Activated CD4-positive, alpha-beta T cell treated with anti-CD3 and anti-CD28 coated beads, Interleukin-2, Interleukin-4, amounts not matched to agents 100 ng/mL and 50 ng/mL, durations not matched to agents 16 hours and 8 hours (primary cell): Measurements from ENCODE around the gene ZNF408.
"Not testable (repeated sequence)": the region's sequence is repeated elsewhere in the genome, so short reads cannot be mapped to it uniquely, and the experiment has no call there.

Experiments used
- DNase-seq: peaks from one replicate; pipeline ENCODE4 v3.0.0-alpha.2; 2020; ENCODE audit warnings: low spot score

Gene ZNF408

DNA sequence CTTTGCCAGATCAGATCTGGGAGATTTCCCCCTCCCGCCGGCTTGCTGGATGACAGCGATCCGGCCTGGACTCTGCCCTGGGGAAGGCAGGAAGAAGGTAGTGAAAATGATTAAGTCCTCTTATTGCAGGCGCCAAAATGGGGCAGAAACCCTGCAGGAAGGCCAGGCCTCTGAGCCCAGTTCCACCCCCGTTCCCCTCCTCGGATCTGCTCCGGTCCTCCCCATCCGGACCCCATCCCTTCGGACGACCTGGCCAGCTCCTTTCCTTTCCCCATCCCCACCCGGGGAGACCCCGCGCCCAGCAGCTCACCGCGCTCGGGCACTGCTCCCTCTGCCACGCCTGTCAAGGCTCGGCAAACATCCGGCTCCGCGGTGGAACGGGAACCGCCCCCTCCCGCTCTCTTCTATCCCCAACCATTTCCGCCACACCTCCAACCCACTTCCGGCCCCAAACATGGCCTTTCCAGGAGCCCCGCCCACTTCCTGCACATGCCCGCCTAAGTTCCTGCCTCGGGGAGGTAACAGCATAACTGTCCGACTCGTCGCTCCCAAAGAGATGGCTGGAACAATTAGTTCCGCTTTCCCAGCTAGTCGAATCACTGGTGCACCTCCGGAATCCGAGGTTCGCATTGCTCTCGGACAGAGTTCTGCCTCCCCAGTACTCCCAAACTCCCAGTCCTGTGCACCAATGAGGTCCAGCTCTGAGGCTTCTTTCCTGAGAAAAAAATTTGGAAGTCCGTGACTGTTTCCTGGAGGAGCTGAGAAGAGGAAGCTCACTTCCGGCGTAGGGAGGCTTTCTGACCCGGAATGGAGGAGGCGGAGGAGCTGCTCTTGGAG, at the start of gene ZNF408, which contains the start of gene ARHGAP1:
ZNF408 (plus strand) TSS at position 791 of the 837 bp plus-strand sequence; CDS start at position 808, 17 bp downstream.
ARHGAP1 (minus strand) TSS at position 379 of the 837 bp plus-strand sequence. CDS start 4,512 bp downstream, outside the sequence.
- DNase-seq, result peak; percentile 100

DNA sequence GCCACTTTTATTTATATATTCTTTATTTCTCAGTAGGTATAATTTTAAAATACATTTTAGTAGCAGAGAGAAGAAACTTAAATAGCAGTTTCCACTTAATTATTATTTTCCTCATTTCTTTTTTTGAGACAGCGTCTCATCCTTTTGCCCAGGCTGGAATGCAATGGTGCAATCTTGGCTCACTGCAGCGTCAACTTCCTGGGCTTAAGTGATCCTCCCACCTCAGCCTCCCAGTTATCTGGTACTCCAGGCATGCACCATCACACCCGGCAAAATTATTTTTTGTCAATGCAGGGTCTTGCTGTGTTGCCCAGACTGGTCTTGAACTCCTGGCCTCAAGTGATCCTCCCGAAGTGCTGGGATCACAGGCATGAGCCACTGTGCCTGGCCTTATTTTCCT, 45.2 kb upstream of the ZNF408 start:
- DNase-seq, result no peak

DNA sequence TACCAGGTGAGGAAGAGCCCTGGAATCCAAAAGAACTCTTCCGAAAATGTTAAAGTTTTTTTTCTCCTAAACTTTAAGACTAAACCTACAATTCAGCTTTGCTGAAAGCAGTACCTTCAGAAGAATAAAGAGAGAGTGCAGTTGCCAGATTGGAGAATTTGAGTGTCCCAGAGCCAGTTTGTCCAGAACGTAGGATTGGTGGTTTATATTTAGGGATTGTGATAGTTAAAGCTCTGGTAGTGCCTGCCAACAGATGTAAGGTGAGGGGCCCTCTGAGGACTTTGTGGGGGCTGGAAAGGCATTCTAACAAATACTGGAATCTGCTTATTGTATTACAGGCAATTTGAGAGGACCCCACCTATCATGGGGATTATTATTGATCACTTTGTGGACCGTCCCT, 43.6 kb upstream of the ZNF408 start:
- DNase-seq, result no peak

DNA sequence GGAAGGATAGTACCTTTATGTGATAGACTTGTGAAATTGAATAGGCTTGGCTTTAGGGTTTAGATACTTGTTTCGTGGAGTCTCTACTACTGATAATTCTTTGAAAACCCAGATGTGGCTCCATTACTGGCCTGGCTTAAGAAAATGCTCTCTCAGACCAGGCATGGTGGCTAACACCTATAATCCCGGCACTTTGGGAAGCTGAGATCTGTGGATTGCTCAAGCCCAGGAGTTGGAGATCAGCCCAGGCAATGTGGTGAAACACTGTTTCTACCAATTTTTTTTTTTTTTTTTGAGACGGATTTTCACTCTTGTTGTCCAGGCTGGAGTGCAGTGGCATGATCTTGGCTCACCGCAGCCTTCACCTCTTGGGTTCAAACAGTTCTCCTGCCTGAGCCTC, 42.6 kb upstream of the ZNF408 start:
- no peak for DNase-seq

DNA sequence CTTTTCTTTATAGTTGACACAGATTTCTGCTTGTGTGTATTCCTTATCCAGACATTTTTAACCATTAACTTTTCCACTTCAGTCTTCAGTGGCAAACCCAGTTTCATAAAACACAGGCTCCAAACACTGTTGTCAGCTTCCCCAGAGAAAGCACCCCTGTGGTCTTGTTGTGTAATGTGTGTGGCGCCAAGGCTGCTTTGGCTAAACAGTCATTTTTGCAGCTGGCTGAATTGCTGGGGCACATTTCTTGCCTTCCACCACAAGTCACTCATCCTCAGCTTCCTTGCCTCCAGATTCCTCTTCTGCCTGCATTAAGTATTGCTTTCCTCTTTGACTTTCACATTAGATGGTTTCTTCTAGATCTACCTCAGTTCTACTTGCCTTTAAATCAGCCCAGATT, 40.9 kb upstream of the ZNF408 start:
- no peak for DNase-seq

DNA sequence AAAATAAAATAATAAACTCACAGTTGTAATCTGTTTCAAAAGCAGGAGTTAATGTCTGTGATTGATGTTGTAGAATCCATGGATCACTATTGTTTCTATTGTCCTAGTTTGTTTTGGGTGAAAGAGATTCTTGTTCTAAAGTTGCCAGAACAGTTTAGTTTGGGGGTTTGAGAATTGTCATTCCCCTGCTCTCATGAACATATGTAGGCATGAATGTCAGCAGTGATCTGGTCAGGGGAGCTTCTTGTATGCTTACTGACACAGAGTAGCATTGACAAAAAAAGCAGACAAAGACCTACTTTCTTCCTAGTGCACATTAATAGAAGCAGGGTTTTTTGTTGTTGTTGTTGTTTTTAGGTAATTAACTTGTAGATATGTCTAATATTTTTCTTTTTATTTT, 39.0 kb upstream of the ZNF408 start:
- DNase-seq, result no peak

DNA sequence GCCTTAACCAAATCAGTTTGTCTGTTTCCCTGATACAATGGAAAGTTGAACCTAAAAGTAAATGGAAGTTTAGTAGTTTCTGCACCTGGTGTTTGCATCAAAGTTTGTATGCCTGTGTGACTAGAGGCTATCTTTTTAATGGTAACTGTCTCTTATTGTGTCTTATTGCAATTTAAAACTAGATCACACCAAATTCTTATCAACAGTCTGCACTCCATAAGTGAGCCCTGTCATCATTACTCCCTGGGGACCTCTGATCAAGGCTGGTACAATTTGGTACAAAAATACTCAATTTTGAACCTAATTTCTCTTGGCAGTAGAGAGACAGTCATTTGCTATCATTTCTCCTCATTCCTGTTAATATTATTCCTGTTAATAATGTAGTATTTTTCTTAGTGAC, 38.5 kb upstream of the ZNF408 start:
- no peak for DNase-seq

DNA sequence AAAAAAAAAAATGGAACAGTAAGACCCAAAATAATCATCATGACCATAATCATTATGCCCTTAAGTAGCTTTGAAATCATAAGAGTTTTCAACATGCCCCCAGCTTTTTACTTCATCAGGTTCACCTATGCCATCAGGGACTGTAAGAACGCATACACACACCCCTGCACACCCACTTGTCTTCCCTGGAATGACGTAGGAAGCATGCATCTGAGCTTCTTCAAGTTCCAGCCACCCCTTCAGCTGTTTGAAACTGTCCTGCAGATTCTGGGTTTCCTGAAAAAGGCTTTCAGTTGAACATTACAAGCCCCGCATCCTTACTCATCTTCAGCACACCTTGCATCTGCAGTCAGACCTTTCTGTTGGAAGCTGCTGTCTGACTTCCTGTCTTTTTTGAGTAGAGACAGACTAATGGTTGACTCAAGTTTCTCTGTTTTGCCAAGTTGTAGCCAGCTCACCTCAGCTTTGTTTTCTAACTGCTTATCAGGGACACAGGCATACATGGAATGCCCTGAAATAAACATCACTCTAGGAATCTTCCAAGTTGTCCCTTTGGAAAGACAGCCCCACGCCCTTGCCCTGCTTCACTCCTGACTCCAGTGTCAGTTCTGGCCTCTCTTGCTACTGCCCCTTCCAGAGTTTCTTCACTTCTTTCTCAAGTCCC, 37.4 kb upstream of the ZNF408 start:
- DNase-seq, result no peak

DNA sequence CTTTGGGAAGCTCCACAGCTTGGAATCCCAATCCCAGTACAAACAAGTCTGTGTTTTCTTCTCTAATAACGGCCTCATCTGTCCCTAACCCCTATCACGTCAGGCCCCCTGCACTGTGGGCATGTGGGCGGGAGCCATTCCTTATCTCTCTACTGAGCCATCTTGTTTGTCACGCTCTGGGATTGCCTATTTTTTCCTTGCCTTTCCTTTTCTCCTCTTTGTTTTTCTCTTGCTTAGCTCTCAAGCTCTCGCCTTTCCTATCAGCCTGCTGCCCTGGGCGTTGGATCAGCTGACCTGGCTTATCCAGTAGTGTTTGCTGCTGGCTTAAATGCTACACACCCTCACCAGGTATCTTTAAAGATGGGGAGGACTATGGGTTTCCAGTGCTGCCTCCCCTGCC, 36.2 kb upstream of the ZNF408 start:
- no peak for DNase-seq

DNA sequence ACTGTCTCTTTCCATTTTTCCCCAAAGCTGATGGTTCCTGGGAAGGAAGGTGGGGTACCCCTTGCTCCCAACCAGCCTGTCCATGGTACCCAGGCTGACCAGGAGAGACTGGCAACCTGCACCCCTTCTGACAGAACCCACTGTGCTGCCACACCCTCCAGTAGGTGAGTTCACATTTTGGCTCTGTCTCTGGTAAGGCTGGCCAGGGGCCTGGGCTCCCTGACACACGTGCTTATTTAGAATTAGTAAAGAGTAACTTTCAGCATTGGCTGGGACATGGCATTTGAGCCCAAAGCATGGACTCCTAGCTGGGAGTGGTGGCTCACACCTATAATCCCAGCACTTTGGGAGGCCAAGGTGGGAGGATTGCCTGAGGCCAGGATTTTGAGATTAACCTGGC, 35.5 kb upstream of the ZNF408 start:
- DNase-seq, result no peak

DNA sequence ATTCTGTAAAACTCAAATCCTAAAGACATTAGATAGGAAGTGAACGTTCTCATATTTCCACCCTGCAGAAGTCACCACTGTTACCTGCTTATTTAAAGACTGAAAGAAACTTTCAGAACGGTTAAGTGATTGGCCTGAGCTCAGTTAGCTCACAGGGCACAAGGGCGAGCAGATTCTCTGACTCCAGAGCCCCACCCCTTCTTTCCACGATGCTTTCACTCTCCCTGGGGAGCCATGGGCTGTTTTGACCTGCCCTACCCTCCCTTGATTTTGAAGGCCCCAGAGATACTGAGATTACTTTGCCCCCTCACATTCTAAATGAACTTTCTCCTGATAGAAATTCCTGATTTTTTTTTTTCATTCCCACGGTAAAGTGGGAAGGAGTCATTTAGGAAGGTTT, 34.3 kb upstream of the ZNF408 start:
- DNase-seq, result no peak

DNA sequence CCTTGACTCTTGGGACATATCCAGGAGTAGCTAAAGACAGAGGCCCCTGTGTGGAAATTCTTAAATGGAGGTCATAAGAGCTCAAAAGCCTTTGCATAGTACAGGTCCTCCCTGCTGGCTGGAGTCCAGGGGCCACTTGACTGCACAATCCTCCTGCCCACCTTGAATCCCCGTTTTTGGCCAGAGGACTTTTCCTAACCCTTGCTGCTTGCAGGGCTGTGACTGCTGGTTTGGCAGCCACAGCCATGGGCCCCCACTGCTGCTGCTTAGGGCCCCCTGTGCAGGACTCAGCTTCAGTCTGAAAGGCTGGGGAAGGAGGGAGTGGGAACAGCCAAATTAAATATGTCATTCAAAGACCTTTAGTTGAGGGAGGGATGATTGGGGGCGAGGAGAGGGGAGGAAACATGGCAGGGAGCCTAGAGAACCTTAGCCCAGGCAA, 33.8 kb upstream of the ZNF408 start:
- no peak for DNase-seq

DNA sequence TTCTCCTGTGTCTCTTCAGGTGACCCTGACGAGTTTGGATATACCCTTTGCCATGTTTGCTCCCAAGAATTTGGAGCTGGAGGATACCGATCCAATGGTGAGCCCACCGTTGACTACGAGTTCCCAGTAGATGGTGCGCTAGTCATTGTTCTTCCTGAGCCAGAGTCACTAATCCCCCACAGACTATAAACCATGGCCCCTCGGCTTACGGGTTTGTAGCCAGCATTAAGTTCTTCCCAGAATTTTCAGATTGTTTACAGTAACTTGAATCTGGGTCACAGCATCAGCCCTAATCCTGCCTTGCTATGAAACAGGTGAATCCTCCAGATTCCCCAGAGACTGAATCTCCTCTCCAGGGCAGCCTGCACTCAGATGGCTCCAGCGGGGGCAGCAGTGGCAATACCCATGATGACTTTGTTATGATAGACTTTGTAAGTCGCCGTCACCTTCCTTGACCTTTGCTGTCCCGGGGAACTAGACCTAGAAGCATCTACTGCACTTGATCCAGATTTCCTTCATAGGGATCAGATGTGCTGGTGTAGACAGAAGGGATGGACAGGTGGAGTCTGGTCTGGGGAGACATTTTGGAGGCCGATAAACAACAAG, 32.2 kb upstream of the ZNF408 start:
- DNase-seq, result no peak

DNA sequence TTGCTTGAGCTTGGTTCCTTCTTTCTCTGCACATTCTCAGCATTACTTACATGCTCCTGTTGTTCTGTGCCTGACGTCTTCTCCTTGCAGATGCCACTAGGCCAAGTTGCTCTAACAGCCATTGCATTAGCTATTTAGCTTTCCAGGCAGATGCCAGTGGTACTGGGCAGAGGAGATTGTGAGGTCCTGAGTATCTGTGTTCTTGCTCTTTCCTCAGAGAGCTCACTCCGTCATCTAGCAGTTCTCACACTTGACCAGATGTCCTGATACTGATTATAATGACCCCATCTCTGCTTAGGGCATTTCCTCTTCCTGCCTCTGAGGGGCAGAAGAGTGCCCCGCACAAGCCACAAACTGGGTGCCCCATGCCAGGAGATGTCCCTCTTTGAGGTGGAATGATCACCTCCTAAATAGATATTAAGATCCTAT, 31.1 kb upstream of the ZNF408 start:
- peak; percentile 10 for DNase-seq

DNA sequence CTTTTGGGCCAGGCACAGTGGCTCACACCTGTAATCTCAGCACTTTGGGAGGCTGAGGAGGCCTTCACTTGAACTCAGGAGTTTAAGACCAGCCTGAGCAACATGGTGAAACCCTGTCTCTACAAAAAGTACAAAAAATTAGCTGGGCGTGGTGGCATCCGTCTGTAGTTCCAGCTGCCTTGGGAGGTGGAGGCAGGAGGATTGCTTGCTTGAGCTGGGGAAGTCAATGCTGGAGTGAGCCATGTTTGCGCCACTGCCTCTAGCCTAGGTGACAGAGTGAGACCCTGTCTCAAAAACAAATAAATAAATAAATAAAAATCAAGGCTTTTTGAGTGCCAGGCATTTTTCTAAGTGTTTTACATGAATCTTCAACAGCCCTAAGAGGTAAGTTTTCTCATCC, 30.3 kb upstream of the ZNF408 start:
- DNase-seq, result not testable (repeated sequence)

DNA sequence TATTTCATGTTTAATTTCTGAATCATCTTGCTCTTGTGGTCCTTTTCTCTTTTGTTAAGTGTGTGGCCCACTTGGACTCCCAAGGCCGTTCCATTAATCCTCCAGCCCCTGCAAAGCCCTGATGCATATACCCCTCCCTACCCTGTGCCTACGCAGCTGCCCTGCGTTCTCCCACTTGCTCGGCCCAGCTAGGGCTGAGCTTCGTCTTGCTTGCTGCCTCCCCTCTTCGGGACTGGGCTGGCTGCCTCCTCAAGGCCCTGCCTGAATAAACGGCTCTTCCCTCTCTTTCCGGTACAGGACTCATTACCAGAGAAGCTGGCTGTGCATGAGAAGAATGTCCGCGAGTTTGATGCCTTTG, 28.9 kb upstream of the ZNF408 start:
- no peak for DNase-seq

DNA sequence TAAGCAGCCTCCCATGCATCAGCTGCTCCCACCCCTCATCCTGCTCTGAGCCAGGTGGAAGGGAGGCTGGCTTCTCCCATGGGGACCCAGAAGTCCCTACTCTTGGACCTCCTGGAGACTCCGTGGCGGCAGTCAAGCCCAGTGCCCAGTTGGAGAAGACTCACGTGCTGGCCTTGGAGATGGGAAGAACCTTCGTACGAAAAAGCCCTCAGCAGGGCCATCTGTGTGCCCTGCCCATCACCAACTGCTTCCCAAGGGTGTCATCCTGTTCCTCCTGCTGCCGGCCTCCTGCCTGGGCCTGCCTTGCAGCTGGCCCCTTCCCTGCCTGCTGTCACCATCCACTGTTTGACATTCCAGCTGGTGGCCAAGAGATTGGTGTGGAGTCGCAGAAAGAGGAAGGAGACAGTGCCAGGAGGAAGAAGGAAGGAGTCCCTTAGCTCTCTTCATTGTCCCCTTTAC, 28.4 kb upstream of the ZNF408 start:
- DNase-seq, result no peak

DNA sequence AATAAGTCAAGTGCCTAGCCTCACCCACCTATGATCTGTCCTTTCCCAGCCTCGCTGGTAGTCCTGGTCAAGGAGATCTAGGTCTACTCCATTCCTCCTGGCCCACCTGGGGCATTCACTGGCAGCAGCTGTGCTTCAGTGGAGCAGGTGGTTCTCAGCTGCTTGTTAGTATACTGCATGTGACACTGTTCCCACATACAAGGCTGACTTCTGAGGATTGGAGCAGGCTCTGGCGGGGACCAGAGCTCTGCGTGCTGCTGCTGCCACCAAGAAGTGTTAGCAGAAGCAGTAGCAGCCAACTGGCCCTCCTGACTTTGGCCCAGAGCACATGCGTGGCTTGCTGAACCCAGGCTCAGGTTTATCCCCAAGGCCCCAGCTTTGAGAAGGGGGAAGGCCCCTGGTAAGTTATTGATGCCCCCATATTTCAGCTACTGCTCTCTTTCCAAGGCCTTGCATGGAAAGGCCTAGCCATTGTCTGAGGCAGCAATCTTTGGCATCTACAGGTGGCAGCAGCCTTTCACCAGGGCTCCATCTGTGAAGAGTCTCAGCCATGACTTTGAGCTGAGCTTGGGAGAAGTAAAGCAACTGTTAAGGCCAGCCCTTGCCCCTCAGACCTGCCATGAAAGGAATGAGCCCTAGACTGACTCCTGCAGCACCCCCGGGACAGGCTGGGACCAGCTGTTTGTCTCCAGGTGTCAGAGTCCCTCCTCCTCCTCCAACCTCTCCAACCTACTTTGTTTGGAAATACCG, 26.9 kb upstream of the ZNF408 start:
- no peak for DNase-seq

DNA sequence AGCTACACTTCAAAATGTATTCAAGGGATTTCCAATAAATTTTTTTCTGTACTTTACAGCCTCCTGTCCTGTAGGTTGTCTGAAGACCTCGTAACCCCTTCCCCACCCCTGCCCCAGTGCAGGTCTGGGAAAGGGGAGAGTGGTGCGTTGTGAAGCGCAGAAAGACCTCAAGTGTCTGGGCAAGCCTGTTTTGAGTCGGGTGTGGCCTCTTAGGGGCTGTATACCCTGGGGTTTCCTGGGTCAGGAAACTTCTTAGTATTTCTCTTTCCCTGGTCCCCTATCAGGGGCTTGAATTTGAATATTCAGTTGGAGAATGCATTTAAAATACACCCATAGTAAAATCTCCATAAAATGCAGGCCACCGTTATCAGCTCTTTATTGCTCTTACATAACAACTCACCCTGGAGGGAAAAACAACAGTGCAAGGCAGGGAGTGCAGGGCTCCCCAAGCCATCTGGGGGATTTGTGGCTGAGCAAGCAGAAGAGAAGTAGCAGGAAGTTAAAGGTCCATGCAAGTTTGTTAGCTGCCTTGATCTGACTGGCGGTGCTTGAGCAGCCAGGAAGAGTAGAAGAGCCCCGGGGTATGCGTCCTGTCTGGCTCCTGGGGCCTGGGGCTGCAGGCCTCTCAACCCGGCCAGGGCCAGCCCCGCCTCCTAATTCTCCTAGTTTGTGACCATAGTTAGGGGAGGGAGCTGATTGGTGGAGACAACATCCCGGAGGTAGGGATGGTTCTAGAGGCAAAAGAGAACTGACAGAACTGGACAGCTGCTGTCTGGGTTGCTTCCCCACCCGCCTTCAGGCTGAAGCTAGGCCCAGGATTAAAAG, 26.2 kb upstream of the ZNF408 start:
- DNase-seq, result no peak

DNA sequence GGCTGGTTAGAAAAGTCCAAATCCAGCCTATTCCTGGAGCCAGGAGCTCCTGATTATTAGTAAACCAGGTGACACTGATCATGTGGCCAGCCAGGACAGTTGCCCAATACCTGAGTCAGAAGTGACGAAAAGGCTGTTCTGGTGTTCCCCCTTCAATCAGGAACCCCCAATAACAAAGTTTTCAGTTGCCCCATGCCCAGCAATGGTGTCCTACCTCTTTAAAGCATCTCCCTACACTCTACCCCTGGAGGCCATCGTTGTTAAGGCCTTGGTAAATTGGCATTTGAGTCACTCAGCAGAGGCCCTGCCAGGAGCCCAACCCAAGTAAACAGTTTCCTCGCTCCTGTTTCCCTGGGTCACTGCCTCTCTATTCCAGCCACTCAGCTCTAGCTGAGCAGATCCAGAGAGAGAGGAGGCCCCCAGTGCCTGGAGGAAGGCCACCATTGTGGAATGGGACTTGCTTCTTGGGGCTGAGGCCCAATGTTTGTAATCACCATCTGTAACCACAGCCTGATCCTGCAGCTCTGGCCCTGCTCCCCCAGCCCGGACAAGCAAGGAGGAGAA, 25.5 kb upstream of the ZNF408 start:
- DNase-seq, result no peak

DNA sequence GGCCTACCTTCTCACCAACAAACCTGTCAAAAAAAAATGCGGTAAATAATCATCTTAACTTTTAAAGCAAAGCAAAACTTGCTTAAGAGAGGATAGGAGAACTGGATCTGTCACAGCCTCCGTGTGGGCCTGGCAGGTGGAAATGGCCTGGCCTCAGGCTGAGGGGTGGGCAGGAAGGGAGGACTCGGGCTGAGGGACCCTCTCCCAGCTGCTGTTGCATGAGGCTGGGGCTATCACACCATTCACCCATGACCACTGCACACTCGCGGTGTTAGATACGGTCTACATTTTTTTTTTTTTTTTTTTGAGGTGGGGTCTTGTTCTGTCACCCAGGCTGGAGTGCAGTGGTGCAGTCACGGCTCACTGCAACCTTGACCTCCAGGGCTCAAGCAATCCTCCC, 24.9 kb upstream of the ZNF408 start:
- DNase-seq, result no peak
